HepG2 (cell line): ENCODE data around the gene ARHGDIG. TPM values are rescaled to one million over a fixed set of nuclear protein-coding genes. Genes with fewer than 3 reads are reported as not detected.

Experiments used
- ATAC-seq: fragments of 200-7000 bp; cut with Tn5 transposase; 3 replicates; pipeline ENCODE4 v1.9.1; 2020; ENCODE audit warnings: mild to moderate bottlenecking, moderate library complexity
- BruUV-seq: library from RNA; stranded (reverse); fragments of 400-500 nt; replicated peaks from 2 replicates; lab custom pipeline; 2021; lab: Mats Ljungman, UMichigan
- CTCF ChIA-PET: fragments of 300-600 bp; formaldehyde crosslinking; extraction: SDS; loops from one replicate; lab custom pipeline; 2021; ENCODE audit warnings: low total read pairs, inconsistent platforms, low intra/inter-chr PET ratio; lab: Yijun Ruan, JAX
- POLR2A ChIA-PET: fragments of 350-600 bp; sonication (Branson Sonifier 250); formaldehyde crosslinking; loops from one replicate; lab custom pipeline; 2020; ENCODE audit warnings: antibody characterized with exemption, inconsistent platforms; lab: Yijun Ruan, JAX
- DNase-seq: peaks from one replicate; pipeline ENCODE4 v3.0.0-alpha.2; 2015; ENCODE audit warnings: low spot score
- FAIRE-seq: peaks from 3 replicates; lab custom pipeline; 2011; peaks lifted over from hg19 to GRCh38; lab: Jason Lieb, UNC
- H2AFZ ChIP-seq: one replicate; pipeline ENCODE4 v1.6.1; 2011; ENCODE audit warnings: low read length, inconsistent platforms
- H3K27ac ChIP-seq: fragments of 300-600 bp; 3 replicates; pipeline ENCODE4 v1.8.0; 2011; ENCODE audit warnings: mixed run types, mild to moderate bottlenecking, mixed read lengths, low read length, inconsistent platforms; ENCODE audit not compliant: insufficient read depth; ENCODE audit errors: extremely low read length
- H3K27me3 ChIP-seq, 2 experiments: fragments of 200-600 bp in 1 of 2; 2 replicates in 1 of 2; 3 replicates in 1 of 2; pipeline versions ENCODE4 v1.6.0 to v1.8.0; 2011; ENCODE audit warnings: low read length in 2 of 2, mild to moderate bottlenecking in 2 of 2, moderate library complexity in 2 of 2, inconsistent platforms in 1 of 2; ENCODE audit not compliant: insufficient read depth in 2 of 2, control insufficient read depth in 1 of 2
- H3K36me3 ChIP-seq, 2 experiments: fragments of 200-600 bp in 1 of 2; replicated peaks in 1 of 2; 2 replicates in 1 of 2; 3 replicates in 1 of 2; pipeline versions ENCODE4 v1.5.1 to v1.8.0; 2011; ENCODE audit warnings: low read length in 2 of 2, inconsistent platforms in 1 of 2; ENCODE audit not compliant: insufficient read depth in 2 of 2, control insufficient read depth in 1 of 2
- H3K4me1 ChIP-seq: 2 replicates; pipeline ENCODE4 v1.5.1; 2012; ENCODE audit warnings: low read length, inconsistent platforms; ENCODE audit not compliant: insufficient read depth
- H3K4me2 ChIP-seq: 2 replicates; pipeline ENCODE4 v1.6.0; 2011; ENCODE audit warnings: low read depth, low read length, inconsistent platforms
- H3K4me3 ChIP-seq, 3 experiments: fragments of 200-600 bp in 1 of 3; sonication (generic), shearing (Covaris generic) in 1 of 3; replicated peaks in 1 of 3; 2 replicates each; pipeline ENCODE4 v1.5.1; 2011 to 2016; ENCODE audit warnings: low read length in 3 of 3, inconsistent platforms in 2 of 3, low read depth in 2 of 3, mild to moderate bottlenecking in 2 of 3, control low read depth in 1 of 3, mixed read lengths in 1 of 3; ENCODE audit not compliant: insufficient read depth in 1 of 3
- H3K79me2 ChIP-seq: one replicate; pipeline ENCODE4 v1.6.1; 2011; ENCODE audit warnings: low read length, inconsistent platforms; ENCODE audit not compliant: insufficient read depth
- H3K9ac ChIP-seq: 2 replicates; pipeline ENCODE4 v1.6.0; 2011; ENCODE audit warnings: mild to moderate bottlenecking, low read depth, low read length, inconsistent platforms; ENCODE audit not compliant: insufficient read depth
- H3K9me3 ChIP-seq: 2 replicates; pipeline ENCODE4 v1.5.1; 2012; ENCODE audit warnings: mild to moderate bottlenecking, low read length
- H4K20me1 ChIP-seq: 2 replicates; pipeline ENCODE4 v1.6.0; 2011; ENCODE audit warnings: inconsistent platforms, mild to moderate bottlenecking, low read length, moderate library complexity; ENCODE audit not compliant: insufficient read depth
- CERS6 ChIP-seq: sonication (generic); formaldehyde crosslinking; IDR thresholded peaks from 2 replicates; pipeline ENCODE4 v1.5.0; 2020; ENCODE audit warnings: missing genetic modification reagents
- HNRNPH1 ChIP-seq: fragments of 200-400 bp; formaldehyde crosslinking; optimal IDR thresholded peaks from 2 replicates; pipeline ENCODE3; 2017; ENCODE audit warnings: mild to moderate bottlenecking, low read depth, low read length
- HNRNPK ChIP-seq: fragments of 200-400 bp; formaldehyde crosslinking; IDR thresholded peaks from 2 replicates; pipeline ENCODE4 v1.6.1; 2018; ENCODE audit warnings: low read length, low read depth, moderate library complexity, mild to moderate bottlenecking; ENCODE audit not compliant: poor library complexity, severe bottlenecking
- PAWR ChIP-seq: sonication (generic); formaldehyde crosslinking; IDR thresholded peaks from 2 replicates; pipeline ENCODE4 v1.4.0; 2020; ENCODE audit warnings: missing genetic modification reagents, mild to moderate bottlenecking, borderline replicate concordance
- SRSF4 ChIP-seq: fragments of 200-400 bp; formaldehyde crosslinking; IDR thresholded peaks from one replicate; pipeline ENCODE4 v1.6.1; 2018; ENCODE audit warnings: mild to moderate bottlenecking, low read depth, low read length, moderate library complexity; ENCODE audit not compliant: poor library complexity, severe bottlenecking
- TAF1 ChIP-seq: sonication (generic); formaldehyde crosslinking; IDR thresholded peaks from 2 replicates; pipeline ENCODE4 v1.4.0; 2020; ENCODE audit warnings: missing genetic modification reagents
- TOE1 ChIP-seq: sonication (generic); formaldehyde crosslinking; IDR thresholded peaks from 2 replicates; pipeline ENCODE4 v1.4.0; 2020; ENCODE audit warnings: mild to moderate bottlenecking, missing genetic modification reagents
- ZBTB37 ChIP-seq: sonication (generic); formaldehyde crosslinking; IDR thresholded peaks from 2 replicates; pipeline ENCODE4 v1.4.0; 2020; ENCODE audit warnings: mild to moderate bottlenecking, missing genetic modification reagents
- ZKSCAN5 ChIP-seq: sonication (generic); formaldehyde crosslinking; IDR thresholded peaks from 2 replicates; pipeline ENCODE4 v1.5.1; 2020; ENCODE audit warnings: mild to moderate bottlenecking, missing genetic modification reagents
- ZNF235 ChIP-seq: sonication (generic); formaldehyde crosslinking; IDR thresholded peaks from 2 replicates; pipeline ENCODE4 v1.8.1; 2023; ENCODE audit warnings: mild to moderate bottlenecking, missing genetic modification reagents, borderline replicate concordance
- ZNF574 ChIP-seq: sonication (generic); formaldehyde crosslinking; IDR thresholded peaks from 2 replicates; pipeline ENCODE4 v1.4.0; 2020; ENCODE audit warnings: missing genetic modification reagents
- WGBS: methylation state at CpG from one replicate; pipeline ENCODE4 v1.1.6; 2017; ENCODE audit warnings: low lambda C conversion rate; 5-methylcytosine and 5-hydroxymethylcytosine counted together
- in situ Hi-C: cut with HindIII; loops from 2 replicates; pipeline ENCODE4 v1.10.0; 2017; ENCODE audit warnings: low pct_unique_long_range_greater_than_20kb; ENCODE audit not compliant: extremely low pct_ligation_motif_present
- intact Hi-C: fragments of 100-400 bp; cut with micrococcal nuclease; formaldehyde crosslinking; loops from one replicate; pipeline ENCODE4 v1.10.0; 2022; ENCODE audit not compliant: unreplicated experiment
- polyA plus RNA-seq, 8 experiments: library from polyadenylated mRNA; depleted of rRNA in 3 of 8; stranded (reverse) in 7 of 8; unstranded in 1 of 8; fragments of >200 nt; fragmentation: Illumina TruSeq in 4 of 8; extraction: Trizol in 4 of 8; gene quantifications; 2 replicates each; pipeline versions ENCODE4 v1.2.1 to v1.2.3, GENCODE V29; 2011 to 2016; ENCODE audit warnings: low read depth in 4 of 8, missing spikeins in 1 of 8, mixed read lengths in 1 of 8; ENCODE audit not compliant: insufficient read depth in 1 of 8
- total RNA-seq, 5 experiments: library from RNA; depleted of rRNA; stranded (reverse); fragments of >200 nt; fragmentation: Illumina TruSeq; extraction: Trizol; gene quantifications; 2 replicates each; pipeline ENCODE4 v1.2.3, GENCODE V29; 2016; ENCODE audit warnings: low read depth in 1 of 5

The ARHGDIG gene
- total and polyA plus RNA-seq, 2 of the 13 experiments (the other 11 are each of a cell fraction or from before 2014, with no cell fraction given) = 0.24 to 0.48 TPM

GRCh38 chr16:290015-290680 lies 9.8 kb downstream of the ARHGDIG start:
- H3K27me3 ChIP-seq = no peaks in the 10 kb centered on the region
- no peaks in the 10 kb centered on the region for H3K79me2 ChIP-seq
- H4K20me1 ChIP-seq = no peaks in the 10 kb centered on the region
- FAIRE-seq (no peak), DNase-seq (no peak)
- BruUV-seq = no TSS peak
- H3K4me2 ChIP-seq = no peak overlapping the region
- H3K36me3 ChIP-seq = peaks cover 15 to 69% of the 10 kb centered on the region in 2 experiments; a peak in 4 of 5 replicates
- no peaks in the 10 kb centered on the region for H3K9me3 ChIP-seq
- CTCF ChIA-PET = no interaction called here
- no peak overlapping the region for H3K4me3 ChIP-seq
- 98% methylated on average over 13 of the region's 25 CpGs for WGBS
- H3K27ac ChIP-seq = no peak overlapping the region
- in situ Hi-C loops = no loop called here
- no peak for TF ChIP-seq HNRNPH1
- TF ChIP-seq TOE1 (CRISPR knock-in tag) = no peak
- TF ChIP-seq ZNF235 = no peak
- TF ChIP-seq, all 625 proteins: peak for 0
- ATAC-seq = no peak
- intact Hi-C loops = no loop called here
- POLR2A ChIA-PET = no interaction called here
- Histone ChIP-seq H2AFZ (no peak overlapping the region), H3K9ac (no peak overlapping the region), H3K4me1 (no peaks in the 10 kb centered on the region)

GRCh38 chr16:290681-291405 lies 10.5 kb downstream of the ARHGDIG start:
- H3K9ac ChIP-seq = no peak overlapping the region
- intact Hi-C loops = no loop called here
- no peaks in the 10 kb centered on the region for H3K9me3 ChIP-seq
- DNase-seq (no peak), FAIRE-seq (no peak), ATAC-seq (no peak)
- in situ Hi-C loops = no loop called here
- no peak overlapping the region for H2AFZ ChIP-seq
- no TSS peak for BruUV-seq
- no peaks in the 10 kb centered on the region for H3K27me3 ChIP-seq
- H4K20me1 ChIP-seq = no peaks in the 10 kb centered on the region
- no peak overlapping the region for H3K4me2 ChIP-seq
- POLR2A ChIA-PET = no interaction called here
- no peaks in the 10 kb centered on the region for H3K4me1 ChIP-seq
- H3K4me3 ChIP-seq = no peak overlapping the region
- no peak overlapping the region for H3K27ac ChIP-seq
- H3K36me3 ChIP-seq = peaks cover 15 to 69% of the 10 kb centered on the region in 2 experiments; a peak in 4 of 5 replicates
- CTCF ChIA-PET = no interaction called here
- WGBS = 96% methylated on average over 22 of the region's 50 CpGs
- no peaks in the 10 kb centered on the region for H3K79me2 ChIP-seq
- TF ChIP-seq ZNF574 (CRISPR knock-in tag) (no peak), ZBTB37 (CRISPR knock-in tag) (no peak), HNRNPK (no peak), CERS6 (CRISPR knock-in tag) (no peak), SRSF4 (no peak), TAF1 (CRISPR knock-in tag) (no peak), PAWR (no peak), ZKSCAN5 (no peak)
